Measurements from ENCODE around the gene CUEDC1.

GRCh38 chr17:57935833-57936807 lies 19.1 kb downstream of the CUEDC1 start:
- TF ChIP-seq TAF1 (IDR thresholded peaks at IDR 0.05; ENCODE audit: borderline replicate concordance, low read depth, low read length) (no peak), POLR2AphosphoS5 (IDR thresholded peaks at IDR 0.05; ENCODE audit: low read depth, low read length) (no peak)

Data from GM12892 (cell line).